K562 (cell line): ENCODE results near the gene PURA. TPM values are rescaled to one million over a fixed set of nuclear protein-coding genes. Genes with fewer than 3 reads are reported as not detected.

ENCODE experiments used
- BCOR ChIP-seq: fragments of 450-650 bp; IDR thresholded peaks from 2 replicates; pipeline ENCODE4 v1.6.1; 2016
- CAMTA2 ChIP-seq: fragments of 250-450 bp; sonication (Bioruptor Pico); conservative IDR thresholded peaks from 2 replicates; pipeline ENCODE4 v1.5.1; 2022
- CBFA2T2 ChIP-seq: fragments of 450-650 bp; conservative IDR thresholded peaks from 2 replicates; pipeline ENCODE4 v1.6.1; 2017; ENCODE audit warnings: mild to moderate bottlenecking
- CCAR2 ChIP-seq: fragments of 200-400 bp; formaldehyde crosslinking; IDR thresholded peaks from 2 replicates; pipeline ENCODE4 v1.6.1; 2017; ENCODE audit warnings: mild to moderate bottlenecking, low read depth, low read length
- FIP1L1 ChIP-seq: fragments of 200-400 bp; formaldehyde crosslinking; IDR thresholded peaks from 2 replicates; pipeline ENCODE4 v1.6.1; 2018; ENCODE audit warnings: mild to moderate bottlenecking, low read depth, low read length; ENCODE audit not compliant: poor library complexity, severe bottlenecking
- GTF2F1 ChIP-seq: IDR thresholded peaks from 2 replicates; pipeline ENCODE4 v1.6.1; 2011; ENCODE audit warnings: low read depth, low read length, improper control_type of control experiment
- HNRNPLL ChIP-seq: fragments of 200-400 bp; formaldehyde crosslinking; IDR thresholded peaks from 2 replicates; pipeline ENCODE4 v1.6.1; 2017; ENCODE audit warnings: low read length, low read depth, mild to moderate bottlenecking; ENCODE audit not compliant: poor library complexity, severe bottlenecking
- NRF1 ChIP-seq, 2 experiments: fragments of 450-650 bp; IDR thresholded peaks in 1 of 2; conservative IDR thresholded peaks in 1 of 2; 2 replicates each; pipeline ENCODE4 v1.6.1; 2014; ENCODE audit warnings: mild to moderate bottlenecking in 2 of 2
- NUFIP1 ChIP-seq: fragments of 450-650 bp; IDR thresholded peaks from 2 replicates; pipeline ENCODE4 v1.6.1; 2018; ENCODE audit not compliant: partially characterized antibody
- PYGO2 ChIP-seq: fragments of 450-650 bp; IDR thresholded peaks from 2 replicates; pipeline ENCODE4 v1.6.1; 2016; ENCODE audit warnings: mild to moderate bottlenecking, missing genetic modification characterization, moderate library complexity, missing compliant biosample characterization
- SMARCA5 ChIP-seq: fragments of 450-650 bp; IDR thresholded peaks from 2 replicates; pipeline ENCODE4 v1.6.1; 2016
- TAF1 ChIP-seq: IDR thresholded peaks from 2 replicates; pipeline ENCODE4 v1.6.1; 2011; ENCODE audit warnings: mild to moderate bottlenecking, low read length, moderate library complexity; ENCODE audit not compliant: insufficient read depth, control insufficient read depth, severe bottlenecking; ENCODE audit errors: extremely low read depth
- USF2 ChIP-seq: sonication (generic); formaldehyde crosslinking; IDR thresholded peaks from 2 replicates; pipeline ENCODE4 v1.5.0; 2020; ENCODE audit warnings: missing genetic modification reagents
- XRCC4 ChIP-seq: IDR thresholded peaks from one replicate; pipeline ENCODE4 v1.6.1; 2011; ENCODE audit not compliant: insufficient read depth, insufficient read length; ENCODE audit errors: extremely low read depth
- ZNF133 ChIP-seq: fragments of 250-450 bp; sonication (Bioruptor Pico); IDR thresholded peaks from 2 replicates; pipeline ENCODE4 v1.4.0; 2020; ENCODE audit warnings: mild to moderate bottlenecking
- ZNF316 ChIP-seq: fragments of 450-650 bp; IDR thresholded peaks from 2 replicates; pipeline ENCODE4 v1.6.1; 2016
- ZNF408 ChIP-seq: fragments of 250-450 bp; sonication (Bioruptor Pico); IDR thresholded peaks from 2 replicates; pipeline ENCODE4 v1.4.0; 2020; ENCODE audit warnings: low read depth, mild to moderate bottlenecking, moderate library complexity
- ZNF507 ChIP-seq: conservative IDR thresholded peaks from 2 replicates; pipeline ENCODE4 v1.6.1; 2017; ENCODE audit warnings: missing genetic modification characterization, missing compliant biosample characterization
- polyA plus RNA-seq, 8 experiments: library from polyadenylated mRNA; depleted of rRNA in 4 of 8; stranded (reverse) in 5 of 8; unstranded in 3 of 8; fragments of >200 nt; fragmentation: Nextera tagmentation in 2 of 8; fragmentation: Illumina TruSeq in 1 of 8; extraction: Ambion mirVana in 2 of 8; extraction: Trizol in 1 of 8; gene quantifications; 2 replicates each; pipeline versions ENCODE4 v1.2.1 to v1.2.3, GENCODE V29; 2011 to 2014; ENCODE audit warnings: inconsistent platforms in 1 of 8, missing spikeins in 1 of 8
- total RNA-seq, 7 experiments: library from RNA; depleted of rRNA in 6 of 7; stranded (reverse); fragments of >200 nt in 6 of 7; fragmentation: Illumina TruSeq in 2 of 7; extraction: Trizol in 2 of 7; gene quantifications; 2 replicates each; pipeline versions ENCODE4 v1.2.1 to v1.2.3, GENCODE V29; 2011 to 2021; ENCODE audit warnings: low replicate concordance in 1 of 7
- TF ChIP-seq, protein P1 (sequence below): fragments of 450-650 bp; IDR thresholded peaks from 2 replicates; pipeline ENCODE4 v1.6.1; 2016; ENCODE audit warnings: mild to moderate bottlenecking
- TF ChIP-seq, protein P2 (sequence below): conservative IDR thresholded peaks from 2 replicates; pipeline ENCODE4 v1.6.1; 2011; ENCODE audit warnings: low read depth, mild to moderate bottlenecking, low read length; ENCODE audit not compliant: control insufficient read depth
- TF ChIP-seq, protein P3 (sequence below): sonication (generic); formaldehyde crosslinking; IDR thresholded peaks from 2 replicates; pipeline ENCODE4 v1.8.1; 2023; ENCODE audit warnings: mild to moderate bottlenecking, missing genetic modification reagents
- TF ChIP-seq, protein P4 (sequence below): IDR thresholded peaks from 2 replicates; pipeline ENCODE4 v1.6.1; 2014; ENCODE audit warnings: antibody characterized with exemption

The PURA gene
- total and polyA plus RNA-seq, 9 of the 15 experiments (the other 6 are each of a cell fraction or from before 2014, with no cell fraction given), result 3.2 to 11.1 (median 5.4) TPM

- TF ChIP-seq GTF2F1 (0 out of 2 replicates have a peak, but pooled peaks have one; percentile 14), PYGO2 (tag) (peak; percentile 10; the same call in 1 of the 2 replicates), USF2 (no peak; the same call in 1 of the 2 replicates), NUFIP1 (no peak), CAMTA2 (CRISPR knock-in tag) (no peak), ZNF133 (CRISPR knock-in tag) (no peak), ZNF507 (tag) (no peak), ZNF408 (CRISPR knock-in tag) (no peak), CBFA2T2 (no peak), BCOR (no peak), NRF1 (conservative IDR thresholded peaks at IDR 0.05 in 1 of 2, IDR thresholded peaks at IDR 0.05 in 1 of 2) (peak; percentile 81 to 84), HNRNPLL (peak; percentile 86), SMARCA5 (no peak), FIP1L1 (peak; percentile 77), ZNF316 (no peak), XRCC4 (no peak), CCAR2 (no peak), TAF1 (peak; percentile 68)
- TF ChIP-seq, protein P1, sequence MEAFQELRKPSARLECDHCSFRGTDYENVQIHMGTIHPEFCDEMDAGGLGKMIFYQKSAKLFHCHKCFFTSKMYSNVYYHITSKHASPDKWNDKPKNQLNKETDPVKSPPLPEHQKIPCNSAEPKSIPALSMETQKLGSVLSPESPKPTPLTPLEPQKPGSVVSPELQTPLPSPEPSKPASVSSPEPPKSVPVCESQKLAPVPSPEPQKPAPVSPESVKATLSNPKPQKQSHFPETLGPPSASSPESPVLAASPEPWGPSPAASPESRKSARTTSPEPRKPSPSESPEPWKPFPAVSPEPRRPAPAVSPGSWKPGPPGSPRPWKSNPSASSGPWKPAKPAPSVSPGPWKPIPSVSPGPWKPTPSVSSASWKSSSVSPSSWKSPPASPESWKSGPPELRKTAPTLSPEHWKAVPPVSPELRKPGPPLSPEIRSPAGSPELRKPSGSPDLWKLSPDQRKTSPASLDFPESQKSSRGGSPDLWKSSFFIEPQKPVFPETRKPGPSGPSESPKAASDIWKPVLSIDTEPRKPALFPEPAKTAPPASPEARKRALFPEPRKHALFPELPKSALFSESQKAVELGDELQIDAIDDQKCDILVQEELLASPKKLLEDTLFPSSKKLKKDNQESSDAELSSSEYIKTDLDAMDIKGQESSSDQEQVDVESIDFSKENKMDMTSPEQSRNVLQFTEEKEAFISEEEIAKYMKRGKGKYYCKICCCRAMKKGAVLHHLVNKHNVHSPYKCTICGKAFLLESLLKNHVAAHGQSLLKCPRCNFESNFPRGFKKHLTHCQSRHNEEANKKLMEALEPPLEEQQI, result no peak
- TF ChIP-seq, protein P2, sequence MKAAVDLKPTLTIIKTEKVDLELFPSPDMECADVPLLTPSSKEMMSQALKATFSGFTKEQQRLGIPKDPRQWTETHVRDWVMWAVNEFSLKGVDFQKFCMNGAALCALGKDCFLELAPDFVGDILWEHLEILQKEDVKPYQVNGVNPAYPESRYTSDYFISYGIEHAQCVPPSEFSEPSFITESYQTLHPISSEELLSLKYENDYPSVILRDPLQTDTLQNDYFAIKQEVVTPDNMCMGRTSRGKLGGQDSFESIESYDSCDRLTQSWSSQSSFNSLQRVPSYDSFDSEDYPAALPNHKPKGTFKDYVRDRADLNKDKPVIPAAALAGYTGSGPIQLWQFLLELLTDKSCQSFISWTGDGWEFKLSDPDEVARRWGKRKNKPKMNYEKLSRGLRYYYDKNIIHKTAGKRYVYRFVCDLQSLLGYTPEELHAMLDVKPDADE, result 0 out of 2 replicates have a peak, but pooled peaks have one; percentile 17
- TF ChIP-seq, protein P3, sequence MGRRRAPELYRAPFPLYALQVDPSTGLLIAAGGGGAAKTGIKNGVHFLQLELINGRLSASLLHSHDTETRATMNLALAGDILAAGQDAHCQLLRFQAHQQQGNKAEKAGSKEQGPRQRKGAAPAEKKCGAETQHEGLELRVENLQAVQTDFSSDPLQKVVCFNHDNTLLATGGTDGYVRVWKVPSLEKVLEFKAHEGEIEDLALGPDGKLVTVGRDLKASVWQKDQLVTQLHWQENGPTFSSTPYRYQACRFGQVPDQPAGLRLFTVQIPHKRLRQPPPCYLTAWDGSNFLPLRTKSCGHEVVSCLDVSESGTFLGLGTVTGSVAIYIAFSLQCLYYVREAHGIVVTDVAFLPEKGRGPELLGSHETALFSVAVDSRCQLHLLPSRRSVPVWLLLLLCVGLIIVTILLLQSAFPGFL, result no peak
- TF ChIP-seq, protein P4, sequence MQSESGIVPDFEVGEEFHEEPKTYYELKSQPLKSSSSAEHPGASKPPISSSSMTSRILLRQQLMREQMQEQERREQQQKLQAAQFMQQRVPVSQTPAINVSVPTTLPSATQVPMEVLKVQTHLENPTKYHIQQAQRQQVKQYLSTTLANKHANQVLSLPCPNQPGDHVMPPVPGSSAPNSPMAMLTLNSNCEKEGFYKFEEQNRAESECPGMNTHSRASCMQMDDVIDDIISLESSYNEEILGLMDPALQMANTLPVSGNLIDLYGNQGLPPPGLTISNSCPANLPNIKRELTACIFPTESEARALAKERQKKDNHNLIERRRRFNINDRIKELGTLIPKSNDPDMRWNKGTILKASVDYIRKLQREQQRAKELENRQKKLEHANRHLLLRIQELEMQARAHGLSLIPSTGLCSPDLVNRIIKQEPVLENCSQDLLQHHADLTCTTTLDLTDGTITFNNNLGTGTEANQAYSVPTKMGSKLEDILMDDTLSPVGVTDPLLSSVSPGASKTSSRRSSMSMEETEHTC, result 0 out of 2 replicates have a peak, but pooled peaks have one; percentile 19
Measured at GRCh38 chr5:140107312-140108092, 6.4 kb upstream of the PURA start (continued).
